ENCODE results near the gene GSE1. TPM values are rescaled to one million over a fixed set of nuclear protein-coding genes. Genes with fewer than 3 reads are reported as not detected.
"Not testable (repeated sequence)": the region's sequence is repeated elsewhere in the genome, so short reads cannot be mapped to it uniquely, and the experiment has no call there.

GSE1 gene
- total RNA-seq, 1 experiment from 2014 or later = 11.3 TPM

DNA sequence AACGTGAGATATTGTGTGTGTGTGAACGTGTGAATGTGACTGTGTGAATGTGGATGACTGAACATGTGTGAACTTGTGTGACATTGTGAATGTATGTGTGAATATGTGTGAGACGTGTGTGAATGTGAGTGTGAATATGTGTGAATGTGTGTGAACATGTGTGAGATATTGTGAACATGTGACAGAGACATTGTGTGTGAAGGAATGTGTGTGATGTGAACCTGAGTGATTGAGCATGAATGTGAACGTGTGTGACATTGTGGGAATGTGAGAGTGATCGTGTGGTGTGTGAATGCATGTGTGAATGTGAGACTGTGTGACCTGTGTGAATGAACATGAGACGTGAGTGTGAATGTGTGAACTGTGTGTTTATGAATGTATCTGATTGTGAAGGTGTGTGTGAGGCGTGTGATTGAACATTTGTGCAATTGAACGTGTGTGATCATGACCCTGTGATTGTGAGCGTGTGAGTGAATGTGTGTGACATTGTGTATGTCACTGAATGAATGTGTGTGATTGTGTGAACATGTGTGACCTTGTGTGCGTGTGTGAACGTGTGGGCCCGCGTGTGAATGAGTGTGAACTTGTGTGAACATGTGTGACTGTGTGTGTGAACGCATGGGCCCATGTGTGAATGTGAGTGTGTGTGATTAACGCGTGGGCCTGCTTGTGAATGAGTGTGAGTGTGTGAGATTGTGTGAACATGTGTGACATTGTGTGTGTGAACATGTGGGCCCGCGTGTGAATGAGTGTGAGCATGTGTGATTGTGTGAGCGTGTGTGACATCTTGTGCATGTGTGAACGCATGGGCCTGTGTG, 23.2 kb upstream of the GSE1 start:
- DNase-seq (ENCODE audit: extremely low read depth, low read depth) = no peak

GRCh38 chr16:85590506-85590832, 22.7 kb upstream of the GSE1 start:
- no peak for DNase-seq (ENCODE audit: extremely low read depth, low read depth)

- DNase-seq (ENCODE audit: extremely low read depth, low read depth) = no peak
Observed at GRCh38 chr16:85591381-85591780, 21.7 kb upstream of the GSE1 start.

- not testable (repeated sequence) for DNase-seq (ENCODE audit: extremely low read depth, low read depth)
Observed at GRCh38 chr16:85592277-85592676, 20.8 kb upstream of the GSE1 start.

- DNase-seq (ENCODE audit: extremely low read depth, low read depth) = no peak
Observed at GRCh38 chr16:85592700-85593493, 20.2 kb upstream of the GSE1 start.

GRCh38 chr16:85593494-85594221, 19.5 kb upstream of the GSE1 start:
- DNase-seq (ENCODE audit: extremely low read depth, low read depth) = no peak

- DNase-seq (ENCODE audit: extremely low read depth, low read depth) = no peak
Observed at GRCh38 chr16:85594273-85594977, 18.7 kb upstream of the GSE1 start.

DNA sequence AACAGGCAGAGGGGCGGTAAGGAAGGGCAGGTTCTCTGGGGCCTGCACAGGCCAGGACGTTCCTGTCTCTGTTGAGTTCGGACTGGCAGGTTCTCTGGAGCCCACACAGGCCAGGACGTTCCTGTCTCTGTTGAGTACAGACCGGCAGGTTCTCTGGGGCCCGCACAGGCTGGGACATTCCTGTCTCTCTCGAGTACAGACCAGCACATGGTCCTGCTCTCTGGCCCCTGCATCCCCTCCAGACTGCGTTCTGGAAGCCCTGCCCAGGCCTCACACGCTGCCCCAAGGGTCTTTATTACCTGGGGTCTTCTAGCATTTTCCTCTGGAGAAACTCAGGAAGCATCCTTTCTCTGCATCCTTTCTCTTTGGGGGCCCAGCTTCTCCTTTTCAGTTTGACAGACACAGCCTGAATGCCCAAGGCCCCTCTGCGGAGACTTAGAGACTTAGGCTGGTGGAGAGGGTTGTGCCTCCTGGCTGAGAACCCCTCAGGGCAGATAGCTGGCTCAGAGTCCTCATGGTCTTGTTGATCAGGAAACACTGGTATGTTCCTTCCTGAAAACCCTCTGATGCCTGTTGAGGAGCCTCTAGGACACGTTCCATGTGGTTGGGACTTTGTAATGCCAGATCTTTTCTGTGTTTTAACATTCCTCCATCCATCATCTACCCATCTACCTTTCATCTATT, 18.0 kb upstream of the GSE1 start:
- DNase-seq (ENCODE audit: extremely low read depth, low read depth) = no peak

GRCh38 chr16:85595812-85596502, 17.2 kb upstream of the GSE1 start:
- DNase-seq (ENCODE audit: extremely low read depth, low read depth) = no peak

DNA sequence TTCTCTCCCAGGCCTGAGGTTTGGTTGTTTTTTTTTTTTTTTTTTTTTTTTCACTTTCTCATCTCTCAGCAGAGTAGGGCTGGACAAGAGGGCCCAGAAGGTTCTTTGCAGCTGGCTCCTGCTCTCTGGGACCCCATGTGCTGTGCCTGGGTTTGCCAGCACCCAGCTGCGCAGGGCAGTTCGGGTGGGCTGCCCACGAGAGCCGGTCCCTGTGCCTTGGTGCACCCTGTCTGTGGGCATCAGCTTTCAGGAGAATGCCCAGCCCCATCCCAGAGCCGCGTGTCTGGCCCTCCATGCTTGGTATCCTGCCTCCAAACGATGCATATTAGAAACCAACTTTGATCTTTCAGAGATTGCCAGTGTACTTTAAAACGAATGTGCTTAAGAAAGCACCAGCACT, 15.0 kb upstream of the GSE1 start:
- no peak for DNase-seq (ENCODE audit: extremely low read depth, low read depth)

- no peak for DNase-seq (ENCODE audit: extremely low read depth, low read depth)
Observed at GRCh38 chr16:85600078-85600477, 13.0 kb upstream of the GSE1 start.

GRCh38 chr16:85600530-85601271, 12.4 kb upstream of the GSE1 start:
- DNase-seq (ENCODE audit: extremely low read depth, low read depth) = no peak

- DNase-seq (ENCODE audit: extremely low read depth, low read depth) = no peak
Observed at GRCh38 chr16:85601272-85601639, 11.9 kb upstream of the GSE1 start.

GRCh38 chr16:85601730-85602401, 11.3 kb upstream of the GSE1 start:
- DNase-seq (ENCODE audit: extremely low read depth, low read depth) = no peak

- DNase-seq (ENCODE audit: extremely low read depth, low read depth) = no peak
Observed at GRCh38 chr16:85602402-85603202, 10.5 kb upstream of the GSE1 start.

DNA sequence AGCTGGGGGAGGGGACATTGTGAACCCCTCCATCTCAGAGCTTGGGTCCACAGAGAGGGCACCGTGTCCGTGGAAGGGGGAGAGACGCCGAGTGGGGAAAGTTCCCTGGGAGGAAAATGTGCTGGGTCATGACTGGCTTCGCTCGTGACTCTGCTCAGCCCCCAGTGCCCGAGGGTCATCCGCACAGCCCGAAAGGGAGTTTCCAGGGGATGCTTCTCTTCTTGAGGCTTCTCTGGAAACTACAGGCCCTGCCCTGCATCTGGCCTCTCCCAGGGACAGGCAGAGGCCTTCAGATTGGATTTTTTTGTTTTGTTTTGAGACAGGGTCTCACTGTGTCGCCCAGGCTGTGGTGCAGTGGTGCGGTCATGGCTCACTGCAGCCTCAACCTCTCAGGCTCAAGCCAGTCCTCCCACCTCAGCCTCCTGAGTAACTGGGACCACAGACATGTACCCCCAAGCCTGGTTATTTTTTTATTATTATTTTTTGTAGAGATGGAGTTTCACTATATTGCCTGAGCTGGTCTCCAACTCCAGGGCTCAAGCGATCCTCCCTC, 9.8 kb upstream of the GSE1 start:
- no peak for DNase-seq (ENCODE audit: extremely low read depth, low read depth)

DNA sequence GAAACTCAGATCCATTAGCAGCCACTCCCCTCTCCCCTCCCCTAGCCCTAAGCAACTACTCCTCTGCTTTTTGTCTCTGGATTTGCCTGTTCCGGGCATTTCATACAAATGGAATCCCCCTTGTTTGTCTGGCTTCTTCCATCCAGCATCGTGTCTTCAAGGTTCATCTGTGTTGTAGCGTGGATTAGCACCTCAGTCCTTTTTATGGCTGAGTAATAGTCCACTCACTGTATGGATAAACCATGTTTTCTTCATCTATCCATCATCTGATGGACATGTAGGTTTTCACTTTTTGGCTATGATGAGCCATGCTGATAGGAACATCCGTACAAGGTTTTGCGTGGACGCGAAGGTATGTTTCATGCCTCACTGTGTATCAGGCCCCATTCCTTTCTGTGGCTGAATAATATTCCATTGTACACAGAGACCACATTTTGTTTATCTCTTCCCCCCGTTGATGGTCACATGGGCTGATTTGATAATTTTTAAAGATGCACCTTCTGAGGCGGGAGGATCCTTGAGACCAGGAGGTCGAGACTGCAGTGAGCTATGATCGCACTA, 8.9 kb upstream of the GSE1 start:
- DNase-seq (ENCODE audit: extremely low read depth, low read depth) = no peak

All from NCI-H460 (cell line).